ENCODE results near the gene TRPM8.

Gene TRPM8

DNA sequence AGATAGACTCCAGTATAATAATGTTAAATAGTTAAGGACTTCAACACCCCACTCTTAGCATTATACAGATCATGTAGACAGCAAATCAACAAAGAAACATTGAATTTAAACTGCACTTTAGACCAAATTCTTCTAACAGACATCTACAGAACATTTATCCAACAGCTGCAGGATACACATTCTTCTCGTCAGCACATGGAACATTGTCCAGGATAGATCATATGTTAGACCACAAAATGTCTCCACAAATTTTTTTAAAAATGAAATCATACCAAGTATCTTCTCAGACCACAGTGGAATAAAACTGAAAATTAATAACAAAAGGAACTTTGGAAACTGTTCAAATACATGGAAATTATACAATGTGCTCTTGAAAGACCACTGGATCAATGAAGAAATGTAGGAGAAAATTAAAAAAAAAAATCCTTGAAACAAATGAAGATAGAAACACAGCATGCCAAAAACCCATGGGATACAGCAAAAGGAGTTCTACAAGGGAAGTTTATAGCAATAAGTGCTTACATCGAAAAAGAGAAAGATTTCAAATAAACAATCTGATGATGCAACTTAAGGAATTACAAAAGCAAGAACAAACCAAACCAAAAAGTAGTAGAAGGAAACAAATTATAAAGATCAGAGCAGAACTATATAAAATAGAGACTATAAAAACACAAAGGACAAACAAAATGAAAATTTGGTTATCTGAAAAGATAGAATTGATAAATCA is 121.1 kb downstream of the TRPM8 start:
- no peak for DNase-seq (ENCODE audit: low read depth in 4 of 4, low spot score in 1 of 4)

- DNase-seq (ENCODE audit: low read depth in 4 of 4, low spot score in 1 of 4), result no peak
Measured at GRCh38 chr2:234044157-234044556, 127.0 kb downstream of the TRPM8 start.

GRCh38 chr2:234046521-234046920 is 129.3 kb downstream of the TRPM8 start:
- no peak for DNase-seq (ENCODE audit: low read depth in 4 of 4, low spot score in 1 of 4)

- no peak for DNase-seq (ENCODE audit: low read depth in 4 of 4, low spot score in 1 of 4)
Measured at GRCh38 chr2:234047361-234047760, 130.2 kb downstream of the TRPM8 start.

- DNase-seq (ENCODE audit: low read depth in 4 of 4, low spot score in 1 of 4), result no peak
Measured at GRCh38 chr2:234048049-234048448, 130.9 kb downstream of the TRPM8 start.

DNA sequence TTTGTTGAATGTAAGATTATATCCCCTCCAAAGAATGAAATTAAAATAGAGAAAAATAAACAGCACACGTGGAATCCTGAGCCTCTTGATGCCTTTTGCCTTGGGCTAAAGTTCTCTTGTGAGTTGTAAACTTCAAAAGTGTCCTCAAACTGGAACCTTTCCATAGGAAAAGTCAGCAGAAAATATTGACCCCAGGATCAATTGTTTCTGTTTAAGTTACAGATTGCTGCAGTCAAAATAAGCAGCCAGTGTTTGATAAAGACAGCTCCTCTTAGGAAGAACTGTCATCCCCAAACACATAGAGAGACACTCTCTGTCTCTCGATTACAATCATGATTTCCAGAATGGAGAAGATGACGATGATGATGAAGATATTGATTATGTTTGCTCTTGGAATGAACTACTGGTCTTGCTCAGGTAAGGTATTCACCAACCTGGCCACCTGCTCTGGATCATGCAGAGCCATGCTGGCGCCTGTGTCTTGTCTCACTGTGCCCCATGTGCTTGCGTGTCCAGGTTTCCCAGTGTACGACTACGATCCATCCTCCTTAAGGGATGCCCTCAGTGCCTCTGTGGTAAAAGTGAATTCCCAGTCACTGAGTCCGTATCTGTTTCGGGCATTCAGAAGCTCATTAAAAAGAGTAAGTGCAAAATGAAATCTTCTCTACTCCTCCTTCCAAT is 133.4 kb downstream of the TRPM8 start, which contains the start of gene SPP2:
TSS of gene SPP2 (plus strand) at position 248 of the 681 bp plus-strand sequence. CDS start at position 333, 85 bp downstream.
- DNase-seq (ENCODE audit: low read depth in 4 of 4, low spot score in 1 of 4), result no peak

DNA sequence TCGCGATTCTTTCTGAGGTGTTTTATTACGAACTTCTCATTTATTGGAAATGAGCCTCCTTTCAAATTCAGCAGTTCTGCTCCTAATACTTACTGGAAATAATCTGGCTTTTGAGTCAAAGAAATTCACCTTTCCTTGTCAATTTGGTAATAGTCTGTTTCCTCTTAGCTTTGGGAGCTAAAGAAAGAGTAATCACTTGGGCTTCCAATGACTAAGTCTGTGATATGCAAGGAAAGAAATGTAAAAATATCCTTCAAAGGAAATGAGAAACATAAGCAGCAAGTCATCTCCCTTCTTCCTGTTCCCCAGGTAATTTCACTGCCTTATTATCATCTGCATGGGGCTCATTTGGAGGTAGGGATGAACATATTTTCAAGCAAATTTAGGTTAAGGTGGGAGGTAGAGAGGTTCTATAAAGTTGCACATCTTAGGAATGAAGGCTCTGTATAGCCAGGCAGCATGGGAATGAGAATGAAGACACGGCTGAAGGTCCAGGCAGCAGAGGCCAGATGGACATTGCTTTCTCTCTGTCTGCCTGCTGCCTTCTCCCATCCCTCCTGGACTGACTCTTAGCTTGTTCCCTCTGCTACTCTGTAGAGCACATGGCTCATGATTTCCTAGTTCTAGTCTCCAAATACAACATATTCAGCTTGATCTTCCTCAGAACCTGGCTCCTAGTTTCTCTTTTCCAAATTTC is 134.3 kb downstream of the TRPM8 start:
- DNase-seq (ENCODE audit: low read depth in 4 of 4, low spot score in 1 of 4), result no peak

- DNase-seq (ENCODE audit: low read depth in 4 of 4, low spot score in 1 of 4), result no peak
Measured at GRCh38 chr2:234058881-234059280, 141.7 kb downstream of the TRPM8 start.

DNA sequence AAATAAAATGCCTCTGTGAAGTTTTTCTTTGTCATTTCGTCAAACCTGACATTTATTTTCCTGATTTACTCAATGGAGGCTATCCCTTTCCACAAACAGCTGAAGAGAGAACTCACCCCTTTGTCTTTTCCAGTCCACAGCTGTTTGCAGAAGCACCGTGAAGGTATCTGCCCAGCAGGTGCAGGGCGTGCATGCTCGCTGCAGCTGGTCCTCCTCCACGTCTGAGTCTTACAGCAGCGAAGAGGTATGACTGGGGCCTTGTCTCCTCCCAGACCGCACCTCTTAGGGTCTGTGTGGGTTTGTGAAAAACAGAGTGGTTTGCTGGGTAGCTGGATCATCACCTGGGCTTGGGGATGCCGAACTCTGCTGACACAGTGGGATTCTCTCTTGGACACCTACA is 143.1 kb downstream of the TRPM8 start:
- DNase-seq (ENCODE audit: low read depth in 4 of 4, low spot score in 1 of 4), result no peak

GRCh38 chr2:234061624-234062257 is 144.6 kb downstream of the TRPM8 start:
- DNase-seq (ENCODE audit: low read depth in 4 of 4, low spot score in 1 of 4), result no peak

GRCh38 chr2:234066587-234066986 is 149.4 kb downstream of the TRPM8 start:
- no peak for DNase-seq (ENCODE audit: low read depth in 4 of 4, low spot score in 1 of 4)
